GM23338 (cell line): ENCODE results near the gene RALGPS1. TPM values are rescaled to one million over a fixed set of nuclear protein-coding genes. Genes with fewer than 3 reads are reported as not detected.

ENCODE experiments used
- ATAC-seq: fragments of 200-7000 bp; cut with Tn5 transposase; 3 replicates; pipeline ENCODE4 v1.9.1; 2020
- DNase-seq: peaks from one replicate; pipeline ENCODE4 v3.0.0-alpha.2; 2015; ENCODE audit warnings: low spot score
- H2AFZ ChIP-seq: fragments of 200-600 bp; sonication (generic); 2 replicates; pipeline ENCODE4 v1.8.0; 2016; ENCODE audit warnings: antibody characterized with exemption, mild to moderate bottlenecking, moderate library complexity
- H3F3A ChIP-seq: fragments of 200-600 bp; sonication (generic); replicated peaks from 2 replicates; pipeline ENCODE4 v1.8.0; 2017; ENCODE audit warnings: antibody characterized with exemption, mixed run types, low read depth
- H3K27ac ChIP-seq: fragments of 200-600 bp; sonication (generic); 2 replicates; pipeline ENCODE4 v1.6.1; 2016; ENCODE audit warnings: low read depth
- H3K27me3 ChIP-seq: fragments of 200-600 bp; sonication (generic); 2 replicates; pipeline ENCODE4 v1.8.0; 2016; ENCODE audit warnings: mild to moderate bottlenecking, mixed run types, moderate library complexity; ENCODE audit not compliant: insufficient read depth
- H3K36me3 ChIP-seq: fragments of 200-600 bp; sonication (generic); 2 replicates; pipeline ENCODE4 v1.8.0; 2016; ENCODE audit warnings: mild to moderate bottlenecking; ENCODE audit not compliant: insufficient read depth
- H3K4me1 ChIP-seq: fragments of 200-600 bp; sonication (generic); 2 replicates; pipeline ENCODE4 v1.8.0; 2016; ENCODE audit warnings: mild to moderate bottlenecking, moderate library complexity; ENCODE audit not compliant: insufficient read depth
- H3K4me2 ChIP-seq: fragments of 200-600 bp; sonication (generic); 2 replicates; pipeline ENCODE4 v1.7.1; 2017; ENCODE audit warnings: mixed run types
- H3K4me3 ChIP-seq: fragments of 200-600 bp; sonication (generic); 2 replicates; pipeline ENCODE4 v1.6.1; 2016; ENCODE audit warnings: mixed run types
- H3K79me2 ChIP-seq: fragments of 200-600 bp; sonication (generic); replicated peaks from 2 replicates; pipeline ENCODE4 v1.8.0; 2017; ENCODE audit warnings: mild to moderate bottlenecking; ENCODE audit not compliant: insufficient read depth
- H3K9me2 ChIP-seq: fragments of 200-600 bp; sonication (generic); 2 replicates; pipeline ENCODE4 v1.8.0; 2017; ENCODE audit not compliant: insufficient read depth
- H4K20me1 ChIP-seq: fragments of 200-600 bp; sonication (generic); replicated peaks from 2 replicates; pipeline ENCODE4 v1.8.0; 2017; ENCODE audit warnings: mild to moderate bottlenecking; ENCODE audit not compliant: insufficient read depth
- H3K27ac Mint-ChIP-seq: 2 replicates; pipeline ENCODE4 v1.8.0; 2020; ENCODE audit warnings: inconsistent platforms, mild to moderate bottlenecking, moderate library complexity, mixed read lengths
- H3K27me3 Mint-ChIP-seq: 3 replicates; pipeline ENCODE4 v1.8.0; 2022; ENCODE audit warnings: low read depth, mild to moderate bottlenecking, moderate library complexity, mixed read lengths, inconsistent platforms; ENCODE audit not compliant: insufficient read depth, poor library complexity
- H3K36me3 Mint-ChIP-seq: 3 replicates; pipeline ENCODE4 v1.8.0; 2021; ENCODE audit warnings: low read depth, mild to moderate bottlenecking, inconsistent platforms, moderate library complexity, mixed read lengths
- H3K4me1 Mint-ChIP-seq: 3 replicates; pipeline ENCODE4 v1.8.0; 2020; ENCODE audit warnings: mild to moderate bottlenecking, inconsistent platforms, mixed read lengths
- H3K4me3 Mint-ChIP-seq: 3 replicates; pipeline ENCODE4 v1.8.0; 2021; ENCODE audit warnings: moderate library complexity, mild to moderate bottlenecking, inconsistent platforms, mixed read lengths
- H3K9me3 Mint-ChIP-seq: 3 replicates; pipeline ENCODE4 v1.8.0; 2020; ENCODE audit warnings: moderate library complexity, mild to moderate bottlenecking, inconsistent platforms, mixed read lengths
- CREB1 ChIP-seq: fragments of 250-450 bp; sonication (Bioruptor Pico); IDR thresholded peaks from 2 replicates; pipeline ENCODE4 v1.5.0; 2020; ENCODE audit warnings: low read depth, mild to moderate bottlenecking, moderate library complexity
- EZH2 ChIP-seq: fragments of 200-600 bp; sonication (generic); IDR thresholded peaks from one replicate; pipeline ENCODE4 v1.8.0; 2017; ENCODE audit warnings: antibody characterized with exemption, mild to moderate bottlenecking, low read depth; ENCODE audit not compliant: unreplicated experiment
- EZH2phosphoT487 ChIP-seq: fragments of 200-600 bp; sonication (generic); IDR thresholded peaks from one replicate; pipeline ENCODE4 v1.8.1; 2018; ENCODE audit warnings: antibody characterized with exemption; ENCODE audit not compliant: unreplicated experiment
- JUNB ChIP-seq: IDR thresholded peaks from one replicate; pipeline ENCODE4 v1.6.1; 2016; ENCODE audit warnings: antibody characterized with exemption; ENCODE audit not compliant: unreplicated experiment
- STAT1 ChIP-seq: IDR thresholded peaks from one replicate; pipeline ENCODE4 v1.6.1; 2016; ENCODE audit warnings: antibody characterized with exemption; ENCODE audit not compliant: unreplicated experiment
- polyA plus RNA-seq: library from polyadenylated mRNA; unstranded; fragments of >200 nt; fragmentation: Nextera tagmentation; extraction: Ambion mirVana; gene quantifications from 2 replicates; pipeline ENCODE4 v1.2.1, GENCODE V29; 2016
- total RNA-seq: library from RNA; depleted of rRNA; stranded (reverse); fragments of >200 nt; shearing (Covaris generic); gene quantifications from 2 replicates; pipeline ENCODE4 v1.2.3, GENCODE V29; 2014
- TF ChIP-seq, protein P1 (sequence below): fragments of 250-450 bp; sonication (Bioruptor Pico); IDR thresholded peaks from 2 replicates; pipeline ENCODE4 v1.5.0; 2020; ENCODE audit warnings: mild to moderate bottlenecking, moderate library complexity
- TF ChIP-seq, protein P2 (sequence below): IDR thresholded peaks from 2 replicates; pipeline ENCODE4 v1.6.1; 2016; ENCODE audit warnings: antibody characterized with exemption

Gene RALGPS1
- total and polyA plus RNA-seq, 2 experiments from 2014 or later = 18.2 to 57.1 TPM

DNA sequence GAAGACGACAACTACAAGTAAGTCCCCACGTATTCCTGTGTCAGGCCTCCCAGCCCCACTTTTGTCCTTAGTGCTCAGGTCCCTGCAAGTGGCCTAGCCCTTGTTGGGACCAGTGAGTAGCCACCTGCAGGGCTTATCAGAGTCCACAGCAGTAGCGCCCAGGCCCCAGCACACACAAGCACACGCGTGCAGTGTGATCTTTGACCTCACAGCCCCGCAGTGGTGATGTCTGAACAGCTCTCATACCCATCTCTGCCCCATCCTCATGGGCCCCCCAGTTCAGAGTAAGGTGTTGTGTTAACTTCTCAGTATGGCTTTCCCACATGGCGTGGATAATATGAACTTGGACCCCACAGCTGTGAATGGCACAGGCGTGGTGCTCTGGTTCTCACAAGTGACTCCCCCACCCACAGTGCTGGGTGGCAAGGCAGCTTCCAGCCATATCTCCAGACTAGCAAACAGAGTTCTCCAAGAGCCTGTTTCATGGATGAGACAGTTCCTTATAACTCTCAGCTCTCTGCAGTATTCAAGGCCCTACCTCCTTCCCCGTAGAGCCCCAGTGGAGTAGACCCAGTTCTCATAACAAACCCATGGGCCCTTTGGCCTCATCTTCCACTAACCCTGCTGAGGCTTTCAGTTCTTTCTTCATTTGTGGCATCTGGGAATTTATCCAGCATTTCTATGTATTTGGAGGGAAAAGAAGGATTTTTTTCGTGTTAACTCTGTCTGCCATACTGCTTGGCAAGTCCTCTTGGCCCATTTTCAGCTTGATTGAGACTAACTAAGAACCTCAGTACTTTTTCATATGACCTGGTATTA, 254.4 kb downstream of the RALGPS1 start (continued):
- TF ChIP-seq, protein P1, sequence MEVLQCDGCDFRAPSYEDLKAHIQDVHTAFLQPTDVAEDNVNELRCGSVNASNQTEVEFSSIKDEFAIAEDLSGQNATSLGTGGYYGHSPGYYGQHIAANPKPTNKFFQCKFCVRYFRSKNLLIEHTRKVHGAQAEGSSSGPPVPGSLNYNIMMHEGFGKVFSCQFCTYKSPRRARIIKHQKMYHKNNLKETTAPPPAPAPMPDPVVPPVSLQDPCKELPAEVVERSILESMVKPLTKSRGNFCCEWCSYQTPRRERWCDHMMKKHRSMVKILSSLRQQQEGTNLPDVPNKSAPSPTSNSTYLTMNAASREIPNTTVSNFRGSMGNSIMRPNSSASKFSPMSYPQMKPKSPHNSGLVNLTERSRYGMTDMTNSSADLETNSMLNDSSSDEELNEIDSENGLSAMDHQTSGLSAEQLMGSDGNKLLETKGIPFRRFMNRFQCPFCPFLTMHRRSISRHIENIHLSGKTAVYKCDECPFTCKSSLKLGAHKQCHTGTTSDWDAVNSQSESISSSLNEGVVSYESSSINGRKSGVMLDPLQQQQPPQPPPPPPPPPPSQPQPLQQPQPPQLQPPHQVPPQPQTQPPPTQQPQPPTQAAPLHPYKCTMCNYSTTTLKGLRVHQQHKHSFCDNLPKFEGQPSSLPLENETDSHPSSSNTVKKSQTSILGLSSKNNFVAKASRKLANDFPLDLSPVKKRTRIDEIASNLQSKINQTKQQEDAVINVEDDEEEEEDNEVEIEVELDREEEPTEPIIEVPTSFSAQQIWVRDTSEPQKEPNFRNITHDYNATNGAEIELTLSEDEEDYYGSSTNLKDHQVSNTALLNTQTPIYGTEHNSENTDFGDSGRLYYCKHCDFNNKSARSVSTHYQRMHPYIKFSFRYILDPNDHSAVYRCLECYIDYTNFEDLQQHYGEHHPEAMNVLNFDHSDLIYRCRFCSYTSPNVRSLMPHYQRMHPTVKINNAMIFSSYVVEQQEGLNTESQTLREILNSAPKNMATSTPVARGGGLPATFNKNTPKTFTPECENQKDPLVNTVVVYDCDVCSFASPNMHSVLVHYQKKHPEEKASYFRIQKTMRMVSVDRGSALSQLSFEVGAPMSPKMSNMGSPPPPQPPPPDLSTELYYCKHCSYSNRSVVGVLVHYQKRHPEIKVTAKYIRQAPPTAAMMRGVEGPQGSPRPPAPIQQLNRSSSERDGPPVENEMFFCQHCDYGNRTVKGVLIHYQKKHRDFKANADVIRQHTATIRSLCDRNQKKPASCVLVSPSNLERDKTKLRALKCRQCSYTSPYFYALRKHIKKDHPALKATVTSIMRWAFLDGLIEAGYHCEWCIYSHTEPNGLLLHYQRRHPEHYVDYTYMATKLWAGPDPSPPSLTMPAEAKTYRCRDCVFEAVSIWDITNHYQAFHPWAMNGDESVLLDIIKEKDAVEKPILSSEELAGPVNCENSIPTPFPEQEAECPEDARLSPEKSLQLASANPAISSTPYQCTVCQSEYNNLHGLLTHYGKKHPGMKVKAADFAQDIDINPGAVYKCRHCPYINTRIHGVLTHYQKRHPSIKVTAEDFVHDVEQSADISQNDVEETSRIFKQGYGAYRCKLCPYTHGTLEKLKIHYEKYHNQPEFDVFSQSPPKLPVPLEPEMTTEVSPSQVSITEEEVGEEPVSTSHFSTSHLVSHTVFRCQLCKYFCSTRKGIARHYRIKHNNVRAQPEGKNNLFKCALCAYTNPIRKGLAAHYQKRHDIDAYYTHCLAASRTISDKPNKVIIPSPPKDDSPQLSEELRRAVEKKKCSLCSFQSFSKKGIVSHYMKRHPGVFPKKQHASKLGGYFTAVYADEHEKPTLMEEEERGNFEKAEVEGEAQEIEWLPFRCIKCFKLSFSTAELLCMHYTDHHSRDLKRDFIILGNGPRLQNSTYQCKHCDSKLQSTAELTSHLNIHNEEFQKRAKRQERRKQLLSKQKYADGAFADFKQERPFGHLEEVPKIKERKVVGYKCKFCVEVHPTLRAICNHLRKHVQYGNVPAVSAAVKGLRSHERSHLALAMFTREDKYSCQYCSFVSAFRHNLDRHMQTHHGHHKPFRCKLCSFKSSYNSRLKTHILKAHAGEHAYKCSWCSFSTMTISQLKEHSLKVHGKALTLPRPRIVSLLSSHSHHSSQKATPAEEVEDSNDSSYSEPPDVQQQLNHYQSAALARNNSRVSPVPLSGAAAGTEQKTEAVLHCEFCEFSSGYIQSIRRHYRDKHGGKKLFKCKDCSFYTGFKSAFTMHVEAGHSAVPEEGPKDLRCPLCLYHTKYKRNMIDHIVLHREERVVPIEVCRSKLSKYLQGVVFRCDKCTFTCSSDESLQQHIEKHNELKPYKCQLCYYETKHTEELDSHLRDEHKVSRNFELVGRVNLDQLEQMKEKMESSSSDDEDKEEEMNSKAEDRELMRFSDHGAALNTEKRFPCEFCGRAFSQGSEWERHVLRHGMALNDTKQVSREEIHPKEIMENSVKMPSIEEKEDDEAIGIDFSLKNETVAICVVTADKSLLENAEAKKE (CRISPR knock-in tag) = no peak
- TF ChIP-seq EZH2 (no peak), JUNB (no peak), STAT1 (no peak), EZH2phosphoT487 (no peak), CREB1 (CRISPR knock-in tag) (no peak)
- TF ChIP-seq, protein P2, sequence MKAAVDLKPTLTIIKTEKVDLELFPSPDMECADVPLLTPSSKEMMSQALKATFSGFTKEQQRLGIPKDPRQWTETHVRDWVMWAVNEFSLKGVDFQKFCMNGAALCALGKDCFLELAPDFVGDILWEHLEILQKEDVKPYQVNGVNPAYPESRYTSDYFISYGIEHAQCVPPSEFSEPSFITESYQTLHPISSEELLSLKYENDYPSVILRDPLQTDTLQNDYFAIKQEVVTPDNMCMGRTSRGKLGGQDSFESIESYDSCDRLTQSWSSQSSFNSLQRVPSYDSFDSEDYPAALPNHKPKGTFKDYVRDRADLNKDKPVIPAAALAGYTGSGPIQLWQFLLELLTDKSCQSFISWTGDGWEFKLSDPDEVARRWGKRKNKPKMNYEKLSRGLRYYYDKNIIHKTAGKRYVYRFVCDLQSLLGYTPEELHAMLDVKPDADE = no peak

DNA sequence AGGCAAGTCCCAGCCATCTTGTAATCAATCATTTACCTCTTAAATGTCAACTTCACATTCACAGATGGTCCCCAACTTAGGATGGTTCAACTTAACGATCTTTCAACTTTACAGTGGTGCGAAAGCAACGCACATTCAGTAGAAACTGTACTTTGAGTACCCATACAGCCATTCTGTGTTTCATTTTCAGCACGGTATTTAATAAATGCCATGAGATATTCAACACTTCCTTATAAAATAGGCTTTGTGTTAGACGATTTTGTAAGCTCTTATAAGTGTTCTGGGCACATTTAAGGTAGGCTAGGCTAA, 254.9 kb downstream of the RALGPS1 start:
- DNase-seq = no peak
- TF ChIP-seq CREB1 (CRISPR knock-in tag) (no peak), EZH2phosphoT487 (no peak), STAT1 (no peak)
- TF ChIP-seq, protein P1 (CRISPR knock-in tag) = no peak

More for the DNA sequence above, 254.9 kb downstream of the RALGPS1 start:
- Histone ChIP-seq H3F3A (no peaks in the 10 kb centered on the region), H2AFZ (no peak overlapping the region), H3K4me1 (no peaks in the 10 kb centered on the region), H3K79me2 (no peaks in the 10 kb centered on the region), H3K36me3 (no peaks in the 10 kb centered on the region), H3K4me2 (no peak overlapping the region), H4K20me1 (no peaks in the 10 kb centered on the region; the same call in 1 of the 2 replicates), H3K9me2 (0 out of 2 replicates have a peak, but pooled peaks cover 6% of the 10 kb centered on the region), H3K4me3 (no peak overlapping the region), H3K27ac (no peak overlapping the region), H3K27me3 (no peaks in the 10 kb centered on the region)
- H3K9me3 Mint-ChIP-seq = no peaks in the 10 kb centered on the region
- no peaks in the 10 kb centered on the region; the same call in 2 of the 3 replicates for H3K36me3 Mint-ChIP-seq
- peaks cover 4% of the 10 kb centered on the region for H3K27me3 Mint-ChIP-seq
- H3K4me3 Mint-ChIP-seq = no peak overlapping the region
- ATAC-seq = no peak
- H3K4me1 Mint-ChIP-seq = peaks cover 15% of the 10 kb centered on the region
- H3K27ac Mint-ChIP-seq = no peak overlapping the region
